Sigmoid colon (tissue), 7 donors: ENCODE measurements around the gene POLR2F. TPM values are rescaled to one million over a fixed set of nuclear protein-coding genes. Genes with fewer than 3 reads are reported as not detected.
A peak's percentile ranks its signal among the peaks of the same experiment; 100 is the strongest.

Experiments used
- DNase-seq: peaks from one replicate; pipeline ENCODE4 v3.0.0-alpha.2; 2019
- H3K27ac ChIP-seq, 4 donors: fragments of 200-600 bp; sonication (generic); one replicate each; pipeline ENCODE4 v1.5.1; 2016 to 2019; ENCODE audit warnings: mild to moderate bottlenecking in 1 of 4
- H3K27me3 ChIP-seq, 3 donors: fragments of 200-600 bp; sonication (generic); one replicate each; pipeline ENCODE4 v1.5.1; 2019; ENCODE audit warnings: mild to moderate bottlenecking in 1 of 3
- H3K36me3 ChIP-seq, 4 donors: fragments of 200-600 bp; sonication (generic); one replicate each; pipeline ENCODE4 v1.5.1; 2016 to 2019
- H3K4me1 ChIP-seq, 4 donors: fragments of 200-600 bp; sonication (generic); one replicate each; pipeline ENCODE4 v1.5.1; 2017 to 2019
- H3K4me3 ChIP-seq, 4 donors: fragments of 200-600 bp; sonication (generic); one replicate each; pipeline ENCODE4 v1.5.1; 2017 to 2019; ENCODE audit warnings: mild to moderate bottlenecking in 2 of 4, moderate library complexity in 1 of 4
- H3K9me3 ChIP-seq, 4 donors: fragments of 200-600 bp in 3 of 4; sonication (generic) in 3 of 4; one replicate each; pipeline versions ENCODE4 v1.5.1 to v1.6.1; 2013 to 2019
- CTCF ChIP-seq, 4 experiments: fragments of 450-650 bp in 3 of 4; fragments of 200-600 bp in 1 of 4; IDR thresholded peaks; one replicate each; pipeline ENCODE4 v1.5.1; 2016 to 2019; ENCODE audit warnings: antibody characterized with exemption in 4 of 4, mild to moderate bottlenecking in 3 of 4, moderate library complexity in 2 of 4
- EP300 ChIP-seq, 4 donors: sonication (generic); formaldehyde crosslinking; IDR thresholded peaks; one replicate each; pipeline ENCODE4 v1.6.1; 2017; ENCODE audit warnings: antibody characterized with exemption in 4 of 4
- POLR2A ChIP-seq, 2 donors: fragments of 450-650 bp; IDR thresholded peaks; one replicate each; pipeline ENCODE4 v1.6.1; 2016; ENCODE audit warnings: antibody characterized with exemption in 2 of 2, mild to moderate bottlenecking in 2 of 2, moderate library complexity in 2 of 2
- POLR2AphosphoS5 ChIP-seq, 4 donors: sonication (generic); formaldehyde crosslinking; IDR thresholded peaks; one replicate each; pipeline ENCODE4 v1.6.1; 2017; ENCODE audit warnings: antibody characterized with exemption in 4 of 4
- WGBS, 2 donors: extraction: QIAGEN DNeasy Blood & Tissue Kit; methylation state at CpG; one replicate each; pipeline ENCODE4 v1.1.7; 2013; 5-methylcytosine and 5-hydroxymethylcytosine counted together
- intact Hi-C: fragments of 100-400 bp; cut with DNase I; formaldehyde crosslinking; loops from one replicate; pipeline ENCODE4 v1.15.1; 2023
- polyA plus RNA-seq, 3 donors: library from polyadenylated mRNA; stranded (reverse); fragments of 200-250 nt; gene quantifications; one replicate each; pipeline ENCODE4 v1.2.3, GENCODE V29; 2013
- total RNA-seq, 4 donors: library from RNA; depleted of rRNA; stranded (reverse); fragments of >200 nt; gene quantifications; one replicate each; pipeline ENCODE4 v1.1.0, GENCODE V29; 2016
- donor health status: healthy with polysubstance abuse.
- donor health status: Bipolar disorder and iron deficiency.
- donor health status: healthy.

POLR2F gene
- total RNA-seq (100 to 1,000 TPM in 1 of 4 donors, 10 to 100 TPM in 3; 47.9 to 149 (median 71.1) TPM), polyA plus RNA-seq (100 to 1,000 TPM in 2 of 3 donors, 10 to 100 TPM in 1; 96.9 to 136 (median 126) TPM)

DNA sequence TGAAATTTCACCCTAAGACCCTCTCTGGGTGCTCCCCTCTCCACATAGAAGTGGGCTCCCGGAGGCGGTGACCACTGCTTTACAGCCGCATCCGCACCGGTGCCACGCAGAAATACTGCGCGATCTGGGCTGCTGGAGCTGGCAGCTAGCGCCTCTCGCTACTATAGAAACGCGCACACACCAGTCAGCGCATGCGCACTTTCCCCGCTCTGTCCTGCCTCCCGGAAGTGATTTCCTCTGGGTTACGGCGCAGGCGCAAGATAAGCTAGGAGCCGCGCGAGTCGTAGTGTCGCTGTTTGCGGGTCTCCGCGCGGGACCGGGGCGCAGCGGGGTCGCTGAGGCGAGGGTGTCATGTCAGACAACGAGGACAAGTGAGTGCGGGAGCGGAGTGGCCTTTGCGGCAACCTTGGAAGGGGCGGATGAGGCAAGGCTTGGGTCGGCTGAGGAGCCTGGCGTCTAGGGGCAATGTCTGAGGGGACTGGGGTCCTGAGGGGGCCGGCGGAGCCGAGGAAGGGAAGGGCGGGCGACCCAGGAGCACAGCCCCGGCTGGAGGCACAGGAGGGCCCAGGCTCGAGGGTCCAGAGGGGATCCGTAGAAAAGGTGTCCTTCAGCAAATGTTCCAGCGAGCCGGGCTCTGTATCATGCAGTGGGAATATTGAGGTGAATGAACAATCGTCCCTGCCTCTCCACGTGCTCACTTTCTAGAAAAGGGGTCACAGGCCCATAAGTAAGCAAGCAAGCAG, at the start of gene POLR2F, which contains the start of gene C22orf23:
Gene POLR2F, plus strand, starts transcription at position 263 of the 743 bp plus-strand sequence. Its CDS starts 89 bp downstream, at position 352.
Gene C22orf23, minus strand, starts transcription at position 165 of the 743 bp plus-strand sequence. CDS start 452 bp downstream, outside the sequence.
- H3K27me3 ChIP-seq = no peaks in the 10 kb centered on the region
- H3K9me3 ChIP-seq = no peaks in the 10 kb centered on the region
- H3K27ac ChIP-seq = peak within 1 kb of the TSS; percentile 67 to 83 (median 78)
- DNase-seq = peak; percentile 98
- peak within 1 kb of the TSS; percentile 69 to 80 (median 72) for H3K4me3 ChIP-seq
- H3K36me3 ChIP-seq = peaks cover 2 to 27% (median 16%) of the 10 kb centered on the region in 4 donors
- peaks cover 0 to 27% (median 23%) of the 10 kb centered on the region in 4 donors for H3K4me1 ChIP-seq
- intact Hi-C loops = loop anchor here (10.0 kb wide), 1 partner anchor 329 kb away; no protein-coding TSS in a partner anchor
- 0% methylated on average over 52 of the region's 52 CpGs for WGBS, 2 donors
- TF ChIP-seq POLR2A (IDR thresholded peaks at IDR 0.05) = peak; percentile 40 to 72
- TF ChIP-seq EP300 (IDR thresholded peaks at IDR 0.05) = no peak
- TF ChIP-seq POLR2AphosphoS5 (IDR thresholded peaks at IDR 0.05) = peak; percentile 82 to 94 (median 89)
- TF ChIP-seq CTCF (IDR thresholded peaks at IDR 0.05) = no peak

DNA sequence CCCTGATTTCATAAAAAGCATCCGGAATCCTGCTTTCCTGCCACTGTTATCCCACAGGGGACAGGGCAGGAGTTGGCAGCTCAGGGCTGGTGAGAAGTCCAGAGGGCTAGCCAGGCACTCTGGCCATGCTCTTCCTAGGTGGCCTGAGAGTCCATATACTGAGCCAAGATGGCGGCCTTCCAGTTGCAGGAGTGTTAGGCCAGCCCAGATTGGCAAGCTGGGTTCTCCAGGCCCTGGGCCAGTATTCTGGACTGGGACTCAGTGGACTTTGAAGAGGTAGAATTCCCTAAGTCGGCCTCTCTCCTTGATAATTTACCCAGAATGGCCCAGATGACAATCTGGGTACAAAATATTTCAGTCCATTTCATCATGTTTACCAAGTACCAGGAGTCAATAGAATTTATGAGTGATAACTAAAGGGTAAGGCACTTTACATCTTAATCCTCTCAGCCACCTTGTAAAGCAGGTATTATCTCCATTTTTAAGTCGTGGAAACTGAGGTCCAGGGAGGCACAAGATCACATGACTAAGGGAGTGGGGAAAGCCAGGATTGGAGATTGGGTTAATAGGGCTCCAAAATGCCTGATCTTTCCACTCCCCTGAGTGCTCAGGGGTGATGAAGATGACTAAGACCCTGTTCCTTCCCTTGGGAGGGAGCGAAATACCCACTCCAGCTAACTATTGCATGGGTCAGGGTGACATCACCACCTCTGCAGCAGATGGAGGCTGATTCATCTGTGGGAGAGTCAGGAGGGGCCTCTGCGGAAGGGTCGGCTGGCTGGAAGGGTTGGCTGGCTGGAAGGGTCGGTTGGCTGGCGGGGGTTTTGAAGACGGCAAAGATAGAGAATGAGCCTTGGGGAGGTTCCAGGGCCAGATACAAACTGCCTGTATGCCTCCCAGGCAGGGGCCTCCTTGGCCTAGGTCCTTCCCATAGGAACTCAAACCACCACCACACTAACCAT, 48.6 kb upstream of the POLR2F start:
- 81 to 85% methylated on average over 10 of the region's 10 CpGs for WGBS, 2 donors
- TF ChIP-seq POLR2A (IDR thresholded peaks at IDR 0.05) = no peak
- no peak for TF ChIP-seq EP300 (IDR thresholded peaks at IDR 0.05)
- peak in 3 of 4 donors; percentile 12 to 81 (median 29) for TF ChIP-seq POLR2AphosphoS5 (IDR thresholded peaks at IDR 0.05)
- no peak for TF ChIP-seq CTCF (IDR thresholded peaks at IDR 0.05)
- peak overlapping the region; percentile 87 to 97 (median 91) for H3K27ac ChIP-seq
- intact Hi-C loops = loop anchor here (2.0 kb wide), 1 partner anchor 14 kb away; no protein-coding TSS in a partner anchor
- no peaks in the 10 kb centered on the region for H3K36me3 ChIP-seq
- no peaks in the 10 kb centered on the region for H3K9me3 ChIP-seq
- H3K4me1 ChIP-seq = peaks cover 0 to 52% (median 48%) of the 10 kb centered on the region in 4 donors
- peak; percentile 83 for DNase-seq
- peak overlapping the region in 1 of 4 donors; percentile 98 for H3K4me3 ChIP-seq
- no peaks in the 10 kb centered on the region for H3K27me3 ChIP-seq

DNA sequence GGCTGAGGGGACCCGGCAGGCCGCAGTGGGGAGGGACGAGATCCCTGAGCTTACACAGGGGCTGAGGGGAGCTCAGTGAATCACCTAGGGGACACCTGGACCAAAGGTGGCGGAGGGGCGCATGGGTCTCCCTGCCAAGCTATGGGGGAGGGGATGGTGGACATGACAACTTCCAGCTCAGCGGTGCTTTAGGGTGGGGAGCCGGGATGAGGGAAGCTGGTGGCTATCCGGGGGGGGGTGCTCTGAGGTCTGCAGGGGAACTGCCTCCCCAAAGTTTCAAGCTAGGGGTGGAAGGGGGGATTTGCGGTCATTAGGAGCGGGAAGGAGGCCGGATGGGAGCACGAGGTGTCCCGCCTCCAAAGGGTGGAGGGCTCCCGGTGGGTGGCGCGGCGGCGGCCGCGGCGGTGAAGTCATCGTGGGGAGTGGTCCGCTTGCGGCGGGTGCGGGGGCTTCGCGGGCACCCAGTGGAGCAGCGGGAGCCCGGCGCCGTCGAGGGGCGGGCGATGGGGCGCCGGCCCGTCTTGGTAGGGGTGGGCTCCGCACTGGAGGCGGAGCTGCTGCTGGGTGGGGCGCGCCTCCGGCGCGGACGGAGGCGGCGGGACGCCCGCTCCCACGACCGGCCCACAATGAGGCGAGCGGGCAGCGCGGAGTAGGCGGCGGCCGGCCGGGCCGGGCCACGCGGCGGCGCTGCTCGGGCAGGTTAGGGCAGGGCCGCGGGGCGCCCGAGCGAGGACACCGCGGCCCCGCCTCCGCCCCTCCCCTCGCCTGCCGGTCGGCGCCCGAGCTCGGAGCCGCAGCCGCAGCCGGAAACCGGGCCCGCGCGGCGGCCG, 47.8 kb upstream of the POLR2F start, which contains the start of gene MICALL1:
Gene MICALL1, plus strand, starts transcription at position 764 of the 830 bp plus-strand sequence. CDS start 126 bp downstream, outside the sequence.
- Histone ChIP-seq H3K9me3 (no peaks in the 10 kb centered on the region), H3K4me1 (peaks cover 0 to 61% (median 57%) of the 10 kb centered on the region in 4 donors), H3K4me3 (peak within 1 kb of the TSS; percentile 72 to 98 (median 88)), H3K36me3 (no peaks in the 10 kb centered on the region), H3K27me3 (no peaks in the 10 kb centered on the region), H3K27ac (peak within 1 kb of the TSS; percentile 88 to 97 (median 92))
- WGBS, 2 donors = 6 to 7% methylated on average over 90 of the region's 90 CpGs
- intact Hi-C loops = loop anchor here (2.0 kb wide), 1 partner anchor 15 kb away; no protein-coding TSS in a partner anchor
- peak; percentile 87 for DNase-seq
- TF ChIP-seq POLR2AphosphoS5 (IDR thresholded peaks at IDR 0.05) (peak in 2 of 4 donors; percentile 56 to 63), EP300 (IDR thresholded peaks at IDR 0.05) (no peak), POLR2A (IDR thresholded peaks at IDR 0.05) (no peak), CTCF (IDR thresholded peaks at IDR 0.05) (no peak)
